ENCODE data around the gene CYP3A5. TPM values are rescaled to one million over a fixed set of nuclear protein-coding genes. Genes with fewer than 3 reads are reported as not detected.

The CYP3A5 gene
- total RNA-seq, 1 experiment from 2014 or later: not detected

DNA sequence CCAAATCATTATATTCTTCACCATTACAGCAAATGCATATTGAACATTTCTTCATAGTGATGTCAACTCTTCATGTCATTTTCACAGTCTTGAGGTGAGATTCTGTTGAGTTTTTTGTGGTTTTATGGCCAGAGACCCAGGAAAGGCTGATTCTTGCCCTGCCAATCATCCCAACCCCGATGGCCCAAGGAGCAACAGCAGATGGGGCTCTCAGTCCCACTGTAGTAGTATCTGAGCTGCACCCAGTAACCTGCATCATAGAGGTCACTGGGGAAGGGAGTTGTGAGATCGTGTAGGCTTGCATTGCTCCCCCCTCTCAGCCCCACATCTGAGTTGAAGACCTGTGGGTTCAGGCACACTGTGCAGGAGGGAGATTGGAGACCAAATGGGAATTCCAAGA is 36.3 kb downstream of the CYP3A5 start:
- no peak overlapping the region; a peak in 1 of 7 replicates for H3K27ac Mint-ChIP-seq
- H3K4me1 Mint-ChIP-seq: peaks cover 16% of the 10 kb centered on the region in 2 experiments
- H3K4me3 Mint-ChIP-seq: no peak overlapping the region

More for the DNA sequence above, 36.3 kb downstream of the CYP3A5 start:
- H3K9ac ChIP-seq (ENCODE audit: extremely low read depth, insufficient read length, low read length): no peak overlapping the region
- DNase-seq: no peak
- no peak overlapping the region for H3K4me2 ChIP-seq (ENCODE audit: insufficient read depth, insufficient read length, low read length)
- H3K27me3 ChIP-seq (ENCODE audit: insufficient read depth, low read length): no peaks in the 10 kb centered on the region
- H2BK5ac ChIP-seq (ENCODE audit: insufficient read length, low read length): no peak overlapping the region
- H2BK120ac ChIP-seq (ENCODE audit: low read depth, low read length, poor library complexity, severe bottlenecking): no peak overlapping the region
- H3T11ph ChIP-seq (ENCODE audit: low read length): no peak overlapping the region
- no peak overlapping the region for H3K18ac ChIP-seq (ENCODE audit: insufficient read length, low read depth, low read length)
- Mint-ChIP-seq H3K9me3 (peaks cover 3 to 9% of the 10 kb centered on the region in 2 experiments; a peak in 3 of 5 replicates), H3K36me3 (ENCODE audit: insufficient read depth in 1 of 3, low read depth in 3 of 3) (peaks cover 9 to 15% (median 15%) of the 10 kb centered on the region in 3 experiments), H3K27me3 (ENCODE audit: low read depth) (no peaks in the 10 kb centered on the region)
- TF ChIP-seq, protein P1, sequence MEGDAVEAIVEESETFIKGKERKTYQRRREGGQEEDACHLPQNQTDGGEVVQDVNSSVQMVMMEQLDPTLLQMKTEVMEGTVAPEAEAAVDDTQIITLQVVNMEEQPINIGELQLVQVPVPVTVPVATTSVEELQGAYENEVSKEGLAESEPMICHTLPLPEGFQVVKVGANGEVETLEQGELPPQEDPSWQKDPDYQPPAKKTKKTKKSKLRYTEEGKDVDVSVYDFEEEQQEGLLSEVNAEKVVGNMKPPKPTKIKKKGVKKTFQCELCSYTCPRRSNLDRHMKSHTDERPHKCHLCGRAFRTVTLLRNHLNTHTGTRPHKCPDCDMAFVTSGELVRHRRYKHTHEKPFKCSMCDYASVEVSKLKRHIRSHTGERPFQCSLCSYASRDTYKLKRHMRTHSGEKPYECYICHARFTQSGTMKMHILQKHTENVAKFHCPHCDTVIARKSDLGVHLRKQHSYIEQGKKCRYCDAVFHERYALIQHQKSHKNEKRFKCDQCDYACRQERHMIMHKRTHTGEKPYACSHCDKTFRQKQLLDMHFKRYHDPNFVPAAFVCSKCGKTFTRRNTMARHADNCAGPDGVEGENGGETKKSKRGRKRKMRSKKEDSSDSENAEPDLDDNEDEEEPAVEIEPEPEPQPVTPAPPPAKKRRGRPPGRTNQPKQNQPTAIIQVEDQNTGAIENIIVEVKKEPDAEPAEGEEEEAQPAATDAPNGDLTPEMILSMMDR (conservative IDR thresholded peaks at IDR 0.05): no peak
- H3K79me1 ChIP-seq (ENCODE audit: insufficient read depth, low read depth, low read length, poor library complexity, severe bottlenecking): no peaks in the 10 kb centered on the region
- H4K8ac ChIP-seq (replicated peaks; ENCODE audit: insufficient read length, low read depth, low read length): no peak overlapping the region
- no peak overlapping the region for H4K91ac ChIP-seq (ENCODE audit: insufficient read length, low read depth, low read length)
- no peak overlapping the region for H2BK20ac ChIP-seq (ENCODE audit: low read depth, low read length, poor library complexity, severe bottlenecking)
- H3K4ac ChIP-seq (ENCODE audit: low read depth, low read length): no peak overlapping the region
- H2AFZ ChIP-seq (ENCODE audit: low read length): no peak overlapping the region
- H3K27ac ChIP-seq (ENCODE audit: insufficient read length, low read depth, low read length): no peak overlapping the region
- H2BK15ac ChIP-seq (ENCODE audit: low read depth, low read length): no peak overlapping the region
- H3K56ac ChIP-seq (ENCODE audit: insufficient read length, low read depth, low read length): no peak overlapping the region
- H4K20me1 ChIP-seq (ENCODE audit: control insufficient read depth, insufficient read depth, insufficient read length): no peaks in the 10 kb centered on the region
- no peak overlapping the region for H3K14ac ChIP-seq (ENCODE audit: insufficient read depth, low read length)
- no peaks in the 10 kb centered on the region for H3K79me2 ChIP-seq (ENCODE audit: insufficient read depth, low read length)
- no peaks in the 10 kb centered on the region for H3K23me2 ChIP-seq (ENCODE audit: insufficient read length, low read depth, low read length, poor library complexity, severe bottlenecking)
- no peaks in the 10 kb centered on the region for H3K9me3 ChIP-seq (ENCODE audit: control insufficient read depth, low read depth, low read length)
- no peak overlapping the region for H2AK5ac ChIP-seq (ENCODE audit: insufficient read length, low read length)
- H3K4me1 ChIP-seq (ENCODE audit: insufficient read depth, low read length): no peaks in the 10 kb centered on the region
- no peak overlapping the region for H2BK12ac ChIP-seq (ENCODE audit: insufficient read length, low read depth, low read length)
- no peak overlapping the region for H3K23ac ChIP-seq (ENCODE audit: insufficient read length, low read depth, low read length)
- no CpG with 5 or more reads among the region's 2 CpGs for WGBS (ENCODE audit: extremely low coverage, insufficient read length, low lambda C conversion rate)
- H4K5ac ChIP-seq (ENCODE audit: insufficient read length, low read depth, low read length): no peak overlapping the region
